GM19025 (cell line): ENCODE data around the gene TNS3.
"Not testable (repeated sequence)": the region's sequence is repeated elsewhere in the genome, so short reads cannot be mapped to it uniquely, and the experiment has no call there.

Experiments
- ATAC-seq: cut with Tn5 transposase; IDR thresholded peaks from one replicate; pipeline ENCODE4 v1.9.1; 2021; ENCODE audit warnings: mild to moderate bottlenecking, low read depth, moderate library complexity; ENCODE audit not compliant: unreplicated experiment

Gene TNS3

GRCh38 chr7:47280114-47280513 lies 301.8 kb downstream of the TNS3 start:
- no peak for ATAC-seq

- ATAC-seq: no peak
Measured at GRCh38 chr7:47278043-47278442, 303.9 kb downstream of the TNS3 start.

- no peak for ATAC-seq
Measured at GRCh38 chr7:47277321-47277781, 304.6 kb downstream of the TNS3 start.

GRCh38 chr7:47273974-47274766 lies 307.7 kb downstream of the TNS3 start:
- ATAC-seq: no peak

GRCh38 chr7:47273088-47273487 lies 308.8 kb downstream of the TNS3 start:
- ATAC-seq: no peak

- no peak for ATAC-seq
Measured at GRCh38 chr7:47271749-47272148, 310.2 kb downstream of the TNS3 start.

GRCh38 chr7:47268851-47269836 lies 312.8 kb downstream of the TNS3 start:
- no peak for ATAC-seq

GRCh38 chr7:47267346-47267745 lies 314.6 kb downstream of the TNS3 start:
- no peak for ATAC-seq

- no peak for ATAC-seq
Measured at GRCh38 chr7:47266799-47267198, 315.1 kb downstream of the TNS3 start.

- peak; percentile 84 for ATAC-seq
Measured at GRCh38 chr7:47266131-47266706, 315.7 kb downstream of the TNS3 start.

- no peak for ATAC-seq
Measured at GRCh38 chr7:47265621-47266020, 316.3 kb downstream of the TNS3 start.

- ATAC-seq: no peak
Measured at GRCh38 chr7:47264021-47264651, 317.8 kb downstream of the TNS3 start.

GRCh38 chr7:47262881-47263280 lies 319.0 kb downstream of the TNS3 start:
- no peak for ATAC-seq

GRCh38 chr7:47262160-47262559 lies 319.8 kb downstream of the TNS3 start:
- not testable (repeated sequence) for ATAC-seq

GRCh38 chr7:47260270-47260669 lies 321.6 kb downstream of the TNS3 start:
- no peak for ATAC-seq

GRCh38 chr7:47259682-47260081 lies 322.2 kb downstream of the TNS3 start:
- no peak for ATAC-seq

GRCh38 chr7:47258798-47259197 lies 323.1 kb downstream of the TNS3 start:
- ATAC-seq: no peak

GRCh38 chr7:47256016-47256415 lies 325.9 kb downstream of the TNS3 start:
- ATAC-seq: no peak

- no peak for ATAC-seq
Measured at GRCh38 chr7:47255441-47255840, 326.5 kb downstream of the TNS3 start.

- ATAC-seq: no peak
Measured at GRCh38 chr7:47255007-47255406, 326.9 kb downstream of the TNS3 start.
